Lower leg skin (tissue), 4 donors: ENCODE measurements around the gene AADAT. TPM values are rescaled to one million over a fixed set of nuclear protein-coding genes. Genes with fewer than 3 reads are reported as not detected.
"Not testable (repeated sequence)": the region's sequence is repeated elsewhere in the genome, so short reads cannot be mapped to it uniquely, and the experiment has no call there.

ENCODE experiments used
- DNase-seq, 2 donors: peaks; one replicate each; pipeline ENCODE4 v3.0.0-alpha.2; 2019; ENCODE audit warnings: low spot score in 2 of 2
- H3K4me3 ChIP-seq: fragments of 200-600 bp; sonication (generic); 2 replicates; pipeline ENCODE4 v1.5.1; 2017; ENCODE audit warnings: mild to moderate bottlenecking, low read depth; ENCODE audit not compliant: poor library complexity, severe bottlenecking
- CTCF ChIP-seq, 3 donors: fragments of 450-650 bp; IDR thresholded peaks; one replicate each; pipeline ENCODE4 v1.5.1; 2016; ENCODE audit warnings: antibody characterized with exemption in 3 of 3, mild to moderate bottlenecking in 3 of 3, moderate library complexity in 2 of 3
- POLR2A ChIP-seq, 2 donors: fragments of 450-650 bp; IDR thresholded peaks; one replicate each; pipeline ENCODE4 v1.6.1; 2016 to 2017; ENCODE audit warnings: antibody characterized with exemption in 2 of 2, mild to moderate bottlenecking in 1 of 2, moderate library complexity in 1 of 2
- WGBS, 2 donors: methylation state at CpG; one replicate each; pipeline ENCODE4 v1.1.5; 2018; 5-methylcytosine and 5-hydroxymethylcytosine counted together
- intact Hi-C: fragments of 100-400 bp; cut with DNase I; formaldehyde crosslinking; loops from one replicate; pipeline ENCODE4 v1.15.0; 2023; ENCODE audit warnings: low total_unique reads
- total RNA-seq, 4 donors: library from RNA; depleted of rRNA; stranded (reverse); fragments of >200 nt; gene quantifications; one replicate each; pipeline ENCODE4 v1.1.0, GENCODE V29; 2016

AADAT gene
- total RNA-seq, 4 donors from 2014 or later: 0.38 to 10.3 (median 0.97) TPM

- intact Hi-C loops: no loop called here
- H3K4me3 ChIP-seq: no peak overlapping the region
- 93 to 95% methylated on average over 2 of the region's 2 CpGs for WGBS, 2 donors
- DNase-seq: no peak
- TF ChIP-seq POLR2A (IDR thresholded peaks at IDR 0.05): no peak
- TF ChIP-seq CTCF (IDR thresholded peaks at IDR 0.05): no peak
Observed at GRCh38 chr4:170111085-170111484, 21.3 kb upstream of the AADAT start.

DNA sequence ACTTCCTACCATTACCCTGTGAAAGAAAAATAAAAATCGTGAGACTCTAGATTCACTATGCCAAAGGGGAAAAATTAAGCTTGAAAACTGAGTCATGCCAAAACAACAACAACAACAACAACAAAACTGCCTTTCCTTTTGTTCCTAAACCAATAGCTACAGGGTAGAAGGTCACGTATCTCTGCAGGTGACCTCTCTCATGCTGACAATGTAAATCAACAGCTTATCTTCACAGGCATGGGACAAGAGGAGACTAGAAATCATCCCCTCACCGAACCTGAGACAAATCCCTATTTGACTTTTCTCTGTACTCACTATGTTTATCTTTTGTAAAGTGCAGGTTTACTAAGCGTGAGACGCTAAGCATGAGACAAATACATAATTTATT, 20.5 kb upstream of the AADAT start:
- no peak overlapping the region for H3K4me3 ChIP-seq
- TF ChIP-seq CTCF (IDR thresholded peaks at IDR 0.05) (no peak), POLR2A (IDR thresholded peaks at IDR 0.05) (no peak)
- no peak for DNase-seq
- intact Hi-C loops: no loop called here
- WGBS, 2 donors: 58 to 68% methylated on average over 5 of the region's 5 CpGs

DNA sequence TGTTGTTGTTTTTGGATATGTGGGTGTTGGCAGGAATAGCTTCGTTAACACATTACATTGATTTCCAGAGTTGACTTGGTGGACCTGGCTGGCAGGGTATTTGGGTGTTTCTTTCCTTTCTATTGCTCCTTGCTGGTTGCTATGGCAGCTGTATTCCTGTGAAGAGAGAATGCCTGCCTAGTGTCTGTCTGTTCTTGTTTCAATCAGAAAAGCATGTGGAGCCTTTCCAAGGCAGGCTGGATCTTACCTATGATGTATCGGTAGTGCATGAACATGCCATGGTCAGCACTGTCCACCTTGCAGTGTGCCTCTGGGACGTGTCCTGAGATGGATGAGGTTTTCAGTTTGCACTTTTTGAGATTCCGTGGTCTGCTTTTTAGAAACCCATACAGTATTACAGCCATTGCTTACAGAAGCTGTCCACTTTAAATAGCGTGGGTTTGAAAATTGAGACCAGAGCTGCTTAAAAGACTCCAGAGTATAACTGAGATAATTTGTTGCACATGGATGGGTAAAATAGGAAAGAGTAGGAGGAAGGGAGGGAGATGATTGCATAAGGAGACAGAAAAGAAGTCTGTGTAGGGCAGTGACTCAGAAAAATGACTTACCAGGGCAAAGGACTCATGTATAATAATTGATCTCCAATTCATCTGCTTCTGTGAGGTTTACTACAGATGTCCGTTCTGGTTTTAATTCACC, 20.0 kb upstream of the AADAT start:
- TF ChIP-seq CTCF (IDR thresholded peaks at IDR 0.05) (no peak), POLR2A (IDR thresholded peaks at IDR 0.05) (no peak)
- WGBS, 2 donors: 28 to 35% methylated on average over 6 of the region's 6 CpGs
- H3K4me3 ChIP-seq: no peak overlapping the region
- no peak for DNase-seq
- intact Hi-C loops: no loop called here

DNA sequence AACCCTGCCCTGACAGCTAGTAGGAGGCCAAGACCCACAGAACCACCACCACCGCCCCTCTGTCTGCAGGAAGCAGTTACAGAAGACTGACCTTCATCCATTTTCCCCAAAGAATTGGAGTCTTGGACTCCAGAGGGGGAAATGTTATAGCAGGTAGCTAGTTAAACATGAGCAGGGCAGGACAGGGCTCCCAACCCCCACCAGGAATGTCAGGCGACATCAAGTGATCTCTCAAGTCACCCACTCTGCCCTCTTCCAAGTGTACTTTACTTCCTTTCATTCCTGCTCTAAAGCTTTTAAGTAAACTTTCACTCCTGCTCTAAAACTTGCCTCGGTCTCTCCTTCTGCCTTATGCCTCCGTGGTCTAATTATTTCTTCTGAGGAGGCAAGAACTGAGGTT, 17.1 kb upstream of the AADAT start:
- TF ChIP-seq POLR2A (IDR thresholded peaks at IDR 0.05) (no peak), CTCF (IDR thresholded peaks at IDR 0.05) (no peak)
- no peak overlapping the region for H3K4me3 ChIP-seq
- intact Hi-C loops: no loop called here
- WGBS, 2 donors: 72 to 79% methylated on average over 4 of the region's 4 CpGs
- no peak for DNase-seq

- TF ChIP-seq CTCF (IDR thresholded peaks at IDR 0.05) (no peak), POLR2A (IDR thresholded peaks at IDR 0.05) (no peak)
- intact Hi-C loops: no loop called here
- 93 to 95% methylated on average over 1 of the region's 1 CpG for WGBS, 2 donors
- DNase-seq: no peak
- no peak overlapping the region for H3K4me3 ChIP-seq
Observed at GRCh38 chr4:170102426-170102825, 12.7 kb upstream of the AADAT start.

DNA sequence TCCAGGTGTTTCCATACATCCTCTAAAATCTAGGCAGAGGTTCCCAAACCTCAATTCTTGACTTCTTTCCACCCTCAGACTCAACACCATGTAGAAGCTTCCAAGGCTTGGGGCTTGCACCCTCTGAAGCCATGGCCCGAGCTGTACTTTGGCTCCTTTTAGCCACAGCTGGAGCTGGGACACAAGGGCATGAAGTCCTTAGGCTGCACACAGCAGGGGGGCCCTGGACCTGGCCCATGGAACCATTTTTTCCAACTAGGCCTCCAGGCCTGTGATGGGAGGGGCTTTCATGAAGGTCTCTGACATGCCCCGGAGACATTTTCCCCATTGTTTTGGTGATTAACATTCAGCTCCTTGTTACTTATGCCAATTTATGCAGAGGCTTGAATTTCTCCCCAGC, 8.4 kb upstream of the AADAT start:
- H3K4me3 ChIP-seq, intact Hi-C loops, DNase-seq: not testable (repeated sequence)
- WGBS, 2 donors: 79 to 90% methylated on average over 2 of the region's 2 CpGs
